ENCODE data around the gene OSBPL6. TPM values are rescaled to one million over a fixed set of nuclear protein-coding genes. Genes with fewer than 3 reads are reported as not detected.

Gene OSBPL6
- total and polyA plus RNA-seq, 2 of the 13 experiments (the other 11 are each of a cell fraction or from before 2014, with no cell fraction given) = 0.03 to 0.11 TPM

DNA sequence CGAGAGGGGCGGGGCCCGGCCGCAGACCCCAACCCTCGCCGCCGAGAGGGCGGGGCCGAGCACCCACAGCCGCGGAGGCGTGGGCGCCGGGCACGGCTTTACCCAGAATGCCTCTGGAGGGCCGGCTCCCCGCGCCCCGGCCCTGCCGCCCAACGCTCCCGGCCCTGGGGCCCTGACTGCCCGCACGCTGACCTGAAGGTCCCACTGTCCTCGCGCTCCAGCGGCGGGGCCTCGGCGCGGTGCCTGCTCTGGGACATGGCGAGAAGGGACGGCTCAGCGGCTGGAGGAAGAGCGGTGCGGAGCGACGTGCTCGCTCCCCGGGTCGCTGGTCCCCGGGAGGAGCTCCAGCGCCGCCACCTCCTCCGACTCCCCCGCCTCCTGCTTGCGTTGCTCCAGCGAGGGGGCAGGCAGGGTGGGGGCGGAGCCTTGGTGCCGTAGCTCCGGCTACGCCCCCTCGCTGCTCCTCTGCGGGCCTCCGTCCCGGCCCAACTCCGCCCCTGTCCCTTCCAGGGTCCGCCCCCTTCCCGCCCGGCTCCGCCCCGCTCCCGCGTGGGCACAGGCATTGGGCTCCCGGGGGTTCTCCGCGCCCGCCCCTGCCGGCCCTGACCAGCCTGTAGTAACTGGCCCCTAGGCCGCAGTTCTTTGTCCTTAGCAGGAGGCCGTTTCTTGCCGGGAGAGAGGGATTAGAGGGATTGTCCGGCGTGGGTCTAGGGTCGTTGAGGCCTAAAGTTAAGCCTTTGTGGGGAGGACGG lies 256.6 kb downstream of the OSBPL6 start, which contains the start of the genes PJVK and PRKRA (continued):
- TF ChIP-seq, protein P1, sequence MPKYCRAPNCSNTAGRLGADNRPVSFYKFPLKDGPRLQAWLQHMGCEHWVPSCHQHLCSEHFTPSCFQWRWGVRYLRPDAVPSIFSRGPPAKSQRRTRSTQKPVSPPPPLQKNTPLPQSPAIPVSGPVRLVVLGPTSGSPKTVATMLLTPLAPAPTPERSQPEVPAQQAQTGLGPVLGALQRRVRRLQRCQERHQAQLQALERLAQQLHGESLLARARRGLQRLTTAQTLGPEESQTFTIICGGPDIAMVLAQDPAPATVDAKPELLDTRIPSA (CRISPR knock-in tag; IDR thresholded peaks at IDR 0.05; ENCODE audit: borderline replicate concordance) = no peak
- 0 out of 2 replicates have a peak, but pooled peaks have one; percentile 37 for TF ChIP-seq ZNF335 (CRISPR knock-in tag; IDR thresholded peaks at IDR 0.05)
- peak; percentile 77 for TF ChIP-seq GATAD1 (CRISPR knock-in tag; IDR thresholded peaks at IDR 0.05)
- TF ChIP-seq ZNF317 (CRISPR knock-in tag; IDR thresholded peaks at IDR 0.05) = peak; percentile 61
- TF ChIP-seq, protein P2, sequence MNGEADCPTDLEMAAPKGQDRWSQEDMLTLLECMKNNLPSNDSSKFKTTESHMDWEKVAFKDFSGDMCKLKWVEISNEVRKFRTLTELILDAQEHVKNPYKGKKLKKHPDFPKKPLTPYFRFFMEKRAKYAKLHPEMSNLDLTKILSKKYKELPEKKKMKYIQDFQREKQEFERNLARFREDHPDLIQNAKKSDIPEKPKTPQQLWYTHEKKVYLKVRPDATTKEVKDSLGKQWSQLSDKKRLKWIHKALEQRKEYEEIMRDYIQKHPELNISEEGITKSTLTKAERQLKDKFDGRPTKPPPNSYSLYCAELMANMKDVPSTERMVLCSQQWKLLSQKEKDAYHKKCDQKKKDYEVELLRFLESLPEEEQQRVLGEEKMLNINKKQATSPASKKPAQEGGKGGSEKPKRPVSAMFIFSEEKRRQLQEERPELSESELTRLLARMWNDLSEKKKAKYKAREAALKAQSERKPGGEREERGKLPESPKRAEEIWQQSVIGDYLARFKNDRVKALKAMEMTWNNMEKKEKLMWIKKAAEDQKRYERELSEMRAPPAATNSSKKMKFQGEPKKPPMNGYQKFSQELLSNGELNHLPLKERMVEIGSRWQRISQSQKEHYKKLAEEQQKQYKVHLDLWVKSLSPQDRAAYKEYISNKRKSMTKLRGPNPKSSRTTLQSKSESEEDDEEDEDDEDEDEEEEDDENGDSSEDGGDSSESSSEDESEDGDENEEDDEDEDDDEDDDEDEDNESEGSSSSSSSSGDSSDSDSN (CRISPR knock-in tag; IDR thresholded peaks at IDR 0.05) = peak; percentile 92
- TF ChIP-seq ZNF17 (CRISPR knock-in tag; IDR thresholded peaks at IDR 0.05) = no peak
- peak; percentile 84; the same call in 1 of the 2 replicates for TF ChIP-seq BRCA1 (CRISPR knock-in tag; IDR thresholded peaks at IDR 0.05)
- TF ChIP-seq FOXA1 (IDR thresholded peaks at IDR 0.05) = no peak
- TF ChIP-seq FOXA1 (CRISPR knock-in tag; IDR thresholded peaks at IDR 0.05) = peak; percentile 53
- peak; percentile 19; the same call in 1 of the 2 replicates for TF ChIP-seq ZNF773 (CRISPR knock-in tag; IDR thresholded peaks at IDR 0.05; ENCODE audit: borderline replicate concordance)
- TF ChIP-seq ZNF556 (CRISPR knock-in tag; IDR thresholded peaks at IDR 0.05; ENCODE audit: borderline replicate concordance) = peak; percentile 94
- TF ChIP-seq, protein P3, sequence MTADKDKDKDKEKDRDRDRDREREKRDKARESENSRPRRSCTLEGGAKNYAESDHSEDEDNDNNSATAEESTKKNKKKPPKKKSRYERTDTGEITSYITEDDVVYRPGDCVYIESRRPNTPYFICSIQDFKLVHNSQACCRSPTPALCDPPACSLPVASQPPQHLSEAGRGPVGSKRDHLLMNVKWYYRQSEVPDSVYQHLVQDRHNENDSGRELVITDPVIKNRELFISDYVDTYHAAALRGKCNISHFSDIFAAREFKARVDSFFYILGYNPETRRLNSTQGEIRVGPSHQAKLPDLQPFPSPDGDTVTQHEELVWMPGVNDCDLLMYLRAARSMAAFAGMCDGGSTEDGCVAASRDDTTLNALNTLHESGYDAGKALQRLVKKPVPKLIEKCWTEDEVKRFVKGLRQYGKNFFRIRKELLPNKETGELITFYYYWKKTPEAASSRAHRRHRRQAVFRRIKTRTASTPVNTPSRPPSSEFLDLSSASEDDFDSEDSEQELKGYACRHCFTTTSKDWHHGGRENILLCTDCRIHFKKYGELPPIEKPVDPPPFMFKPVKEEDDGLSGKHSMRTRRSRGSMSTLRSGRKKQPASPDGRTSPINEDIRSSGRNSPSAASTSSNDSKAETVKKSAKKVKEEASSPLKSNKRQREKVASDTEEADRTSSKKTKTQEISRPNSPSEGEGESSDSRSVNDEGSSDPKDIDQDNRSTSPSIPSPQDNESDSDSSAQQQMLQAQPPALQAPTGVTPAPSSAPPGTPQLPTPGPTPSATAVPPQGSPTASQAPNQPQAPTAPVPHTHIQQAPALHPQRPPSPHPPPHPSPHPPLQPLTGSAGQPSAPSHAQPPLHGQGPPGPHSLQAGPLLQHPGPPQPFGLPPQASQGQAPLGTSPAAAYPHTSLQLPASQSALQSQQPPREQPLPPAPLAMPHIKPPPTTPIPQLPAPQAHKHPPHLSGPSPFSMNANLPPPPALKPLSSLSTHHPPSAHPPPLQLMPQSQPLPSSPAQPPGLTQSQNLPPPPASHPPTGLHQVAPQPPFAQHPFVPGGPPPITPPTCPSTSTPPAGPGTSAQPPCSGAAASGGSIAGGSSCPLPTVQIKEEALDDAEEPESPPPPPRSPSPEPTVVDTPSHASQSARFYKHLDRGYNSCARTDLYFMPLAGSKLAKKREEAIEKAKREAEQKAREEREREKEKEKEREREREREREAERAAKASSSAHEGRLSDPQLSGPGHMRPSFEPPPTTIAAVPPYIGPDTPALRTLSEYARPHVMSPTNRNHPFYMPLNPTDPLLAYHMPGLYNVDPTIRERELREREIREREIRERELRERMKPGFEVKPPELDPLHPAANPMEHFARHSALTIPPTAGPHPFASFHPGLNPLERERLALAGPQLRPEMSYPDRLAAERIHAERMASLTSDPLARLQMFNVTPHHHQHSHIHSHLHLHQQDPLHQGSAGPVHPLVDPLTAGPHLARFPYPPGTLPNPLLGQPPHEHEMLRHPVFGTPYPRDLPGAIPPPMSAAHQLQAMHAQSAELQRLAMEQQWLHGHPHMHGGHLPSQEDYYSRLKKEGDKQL (CRISPR knock-in tag; IDR thresholded peaks at IDR 0.05; ENCODE audit: low read depth) = 0 out of 2 replicates have a peak, but pooled peaks have one; percentile 55
- TF ChIP-seq SYNCRIP (IDR thresholded peaks at IDR 0.05; ENCODE audit: insufficient read depth, low read depth, low read length) = no peak
- TF ChIP-seq, protein P4, sequence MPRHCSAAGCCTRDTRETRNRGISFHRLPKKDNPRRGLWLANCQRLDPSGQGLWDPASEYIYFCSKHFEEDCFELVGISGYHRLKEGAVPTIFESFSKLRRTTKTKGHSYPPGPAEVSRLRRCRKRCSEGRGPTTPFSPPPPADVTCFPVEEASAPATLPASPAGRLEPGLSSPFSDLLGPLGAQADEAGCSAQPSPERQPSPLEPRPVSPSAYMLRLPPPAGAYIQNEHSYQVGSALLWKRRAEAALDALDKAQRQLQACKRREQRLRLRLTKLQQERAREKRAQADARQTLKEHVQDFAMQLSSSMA (CRISPR knock-in tag; IDR thresholded peaks at IDR 0.05) = peak; percentile 79; the same call in 1 of the 2 replicates
- peak; percentile 81; the same call in 1 of the 2 replicates for TF ChIP-seq THAP11 (CRISPR knock-in tag; IDR thresholded peaks at IDR 0.05)
- 0 out of 2 replicates have a peak, but pooled peaks have one; percentile 67 for TF ChIP-seq ZNF484 (CRISPR knock-in tag; IDR thresholded peaks at IDR 0.05; ENCODE audit: borderline replicate concordance, low read depth)
- TF ChIP-seq ZNF747 (CRISPR knock-in tag; IDR thresholded peaks at IDR 0.05; ENCODE audit: borderline replicate concordance) = peak; percentile 95
- TF ChIP-seq TCF12 (IDR thresholded peaks at IDR 0.05) = no peak
- peak; percentile 96 for TF ChIP-seq TCF12 (CRISPR knock-in tag; IDR thresholded peaks at IDR 0.05)
